Peyer's patch (tissue), 4 donors: Measurements from ENCODE around the gene TMEM184C. TPM values are rescaled to one million over a fixed set of nuclear protein-coding genes. Genes with fewer than 3 reads are reported as not detected.

Experiments
- DNase-seq, 3 donors: peaks; one replicate each; pipeline ENCODE4 v3.0.0-alpha.2; 2017 to 2019
- H3K27ac ChIP-seq, 4 donors: fragments of 200-600 bp; sonication (generic); one replicate each; pipeline ENCODE4 v1.5.1; 2016 to 2019
- H3K27me3 ChIP-seq, 2 donors: fragments of 200-600 bp; sonication (generic); one replicate each; pipeline ENCODE4 v1.5.1; 2019
- H3K36me3 ChIP-seq, 3 donors: fragments of 200-600 bp; sonication (generic); one replicate each; pipeline ENCODE4 v1.5.1; 2016 to 2019
- H3K4me1 ChIP-seq, 4 donors: fragments of 200-600 bp; sonication (generic); one replicate each; pipeline ENCODE4 v1.5.1; 2016 to 2019
- H3K4me3 ChIP-seq, 4 donors: fragments of 200-600 bp; sonication (generic); 1 replicate in 3 of 4; 2 replicates in 1 of 4; pipeline ENCODE4 v1.5.1; 2016 to 2019; ENCODE audit warnings: mild to moderate bottlenecking in 1 of 4
- H3K9me3 ChIP-seq, 4 donors: fragments of 200-600 bp; sonication (generic); one replicate each; pipeline ENCODE4 v1.5.1; 2016 to 2019; ENCODE audit warnings: mild to moderate bottlenecking in 1 of 4
- POLR2A ChIP-seq, 2 donors: fragments of 450-650 bp; IDR thresholded peaks; one replicate each; pipeline ENCODE4 v1.5.1; 2017; ENCODE audit warnings: antibody characterized with exemption in 2 of 2, mild to moderate bottlenecking in 2 of 2, moderate library complexity in 2 of 2
- total RNA-seq, 4 donors: library from RNA; depleted of rRNA; stranded (reverse); fragments of >200 nt; gene quantifications; one replicate each; pipeline ENCODE4 v1.1.0, GENCODE V29; 2016
- TF ChIP-seq, protein P1 (sequence below), 6 experiments: fragments of 450-650 bp in 4 of 6; fragments of 200-600 bp in 2 of 6; sonication (generic) in 1 of 6; IDR thresholded peaks; one replicate each; pipeline ENCODE4 v1.5.1; 2017 to 2019; ENCODE audit warnings: antibody characterized with exemption in 6 of 6, mild to moderate bottlenecking in 3 of 6, moderate library complexity in 1 of 6

The TMEM184C gene
- total RNA-seq, 4 donors from 2014 or later, result 23.7 to 38.0 (median 27.9) TPM

- DNase-seq, result no peak
- Histone ChIP-seq H3K4me3 (no peak overlapping the region), H3K36me3 (peaks cover 0 to 27% (median 0%) of the 10 kb centered on the region in 3 donors), H3K27ac (no peak overlapping the region), H3K9me3 (no peaks in the 10 kb centered on the region), H3K27me3 (no peaks in the 10 kb centered on the region), H3K4me1 (no peaks in the 10 kb centered on the region)
- TF ChIP-seq, protein P1, sequence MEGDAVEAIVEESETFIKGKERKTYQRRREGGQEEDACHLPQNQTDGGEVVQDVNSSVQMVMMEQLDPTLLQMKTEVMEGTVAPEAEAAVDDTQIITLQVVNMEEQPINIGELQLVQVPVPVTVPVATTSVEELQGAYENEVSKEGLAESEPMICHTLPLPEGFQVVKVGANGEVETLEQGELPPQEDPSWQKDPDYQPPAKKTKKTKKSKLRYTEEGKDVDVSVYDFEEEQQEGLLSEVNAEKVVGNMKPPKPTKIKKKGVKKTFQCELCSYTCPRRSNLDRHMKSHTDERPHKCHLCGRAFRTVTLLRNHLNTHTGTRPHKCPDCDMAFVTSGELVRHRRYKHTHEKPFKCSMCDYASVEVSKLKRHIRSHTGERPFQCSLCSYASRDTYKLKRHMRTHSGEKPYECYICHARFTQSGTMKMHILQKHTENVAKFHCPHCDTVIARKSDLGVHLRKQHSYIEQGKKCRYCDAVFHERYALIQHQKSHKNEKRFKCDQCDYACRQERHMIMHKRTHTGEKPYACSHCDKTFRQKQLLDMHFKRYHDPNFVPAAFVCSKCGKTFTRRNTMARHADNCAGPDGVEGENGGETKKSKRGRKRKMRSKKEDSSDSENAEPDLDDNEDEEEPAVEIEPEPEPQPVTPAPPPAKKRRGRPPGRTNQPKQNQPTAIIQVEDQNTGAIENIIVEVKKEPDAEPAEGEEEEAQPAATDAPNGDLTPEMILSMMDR (IDR thresholded peaks at IDR 0.05), result no peak
- no peak for TF ChIP-seq POLR2A (IDR thresholded peaks at IDR 0.05)
These were observed 57.3 kb downstream of the TMEM184C start for GRCh38 chr4:147674496-147674895.

DNA sequence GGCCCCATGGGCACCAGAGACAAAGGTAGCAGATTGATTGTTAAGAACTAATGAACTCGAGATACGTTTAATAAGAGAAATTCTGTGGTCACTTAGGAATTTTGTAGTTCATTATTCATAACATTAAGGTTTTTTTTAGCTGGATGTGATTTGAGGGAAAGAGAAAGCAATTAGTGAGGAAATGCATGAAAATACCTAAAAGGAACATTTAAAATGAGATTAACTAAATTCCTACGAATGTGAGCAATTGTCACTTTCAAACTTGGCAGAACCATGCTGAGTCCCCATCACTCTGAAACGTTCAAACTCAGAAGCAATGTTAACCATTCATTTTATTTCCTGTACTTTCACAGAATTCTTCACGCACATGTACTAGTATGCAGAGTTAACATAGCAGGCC, 60.9 kb downstream of the TMEM184C start:
- H3K9me3 ChIP-seq, result no peaks in the 10 kb centered on the region
- TF ChIP-seq POLR2A (IDR thresholded peaks at IDR 0.05), result no peak
- TF ChIP-seq, protein P1 (IDR thresholded peaks at IDR 0.05), result no peak
- H3K27me3 ChIP-seq, result no peaks in the 10 kb centered on the region
- DNase-seq, result no peak
- H3K4me3 ChIP-seq, result no peak overlapping the region
- H3K36me3 ChIP-seq, result peaks cover 0 to 16% (median 0%) of the 10 kb centered on the region in 3 donors
- no peak overlapping the region for H3K27ac ChIP-seq
- peaks cover 0 to 8% (median 0%) of the 10 kb centered on the region in 4 donors for H3K4me1 ChIP-seq

GRCh38 chr4:147678796-147679549, 61.8 kb downstream of the TMEM184C start:
- peaks cover 0 to 16% (median 0%) of the 10 kb centered on the region in 3 donors for H3K36me3 ChIP-seq
- no peak overlapping the region for H3K4me3 ChIP-seq
- H3K4me1 ChIP-seq, result peaks cover 0 to 8% (median 0%) of the 10 kb centered on the region in 4 donors
- TF ChIP-seq POLR2A (IDR thresholded peaks at IDR 0.05), result no peak
- TF ChIP-seq, protein P1 (IDR thresholded peaks at IDR 0.05), result no peak
- H3K27me3 ChIP-seq, result no peaks in the 10 kb centered on the region
- no peak overlapping the region for H3K27ac ChIP-seq
- DNase-seq, result no peak
- H3K9me3 ChIP-seq, result no peaks in the 10 kb centered on the region

DNA sequence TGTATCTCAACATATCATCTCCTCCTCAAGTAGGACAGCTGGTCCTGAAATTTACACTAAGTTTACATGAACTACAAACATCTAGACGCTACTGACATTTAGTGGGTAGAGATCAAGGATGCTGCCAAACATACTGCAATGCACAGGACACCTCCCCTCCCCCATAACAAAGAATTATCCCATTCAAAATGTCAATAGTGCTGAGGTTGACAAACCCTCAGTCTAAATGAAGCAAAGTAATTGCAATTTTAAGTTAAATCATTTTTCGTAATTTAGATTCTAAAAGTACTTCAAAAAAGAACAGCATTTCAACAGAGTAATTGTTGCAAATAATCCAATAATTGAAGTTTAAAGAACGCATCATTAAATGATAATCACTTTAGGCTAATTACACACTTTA, 65.6 kb downstream of the TMEM184C start:
- H3K4me1 ChIP-seq, result peaks cover 0 to 8% (median 0%) of the 10 kb centered on the region in 4 donors
- H3K4me3 ChIP-seq, result peak overlapping the region in 2 of 4 donors; percentile 80
- no peaks in the 10 kb centered on the region for H3K27me3 ChIP-seq
- H3K36me3 ChIP-seq, result peaks cover 0 to 16% (median 0%) of the 10 kb centered on the region in 3 donors
- no peaks in the 10 kb centered on the region for H3K9me3 ChIP-seq
- no peak overlapping the region for H3K27ac ChIP-seq
- TF ChIP-seq, protein P1 (IDR thresholded peaks at IDR 0.05), result no peak
- no peak for TF ChIP-seq POLR2A (IDR thresholded peaks at IDR 0.05)
- no peak for DNase-seq

- Histone ChIP-seq H3K4me3 (peak overlapping the region; percentile 65 to 80 (median 76)), H3K27me3 (no peaks in the 10 kb centered on the region), H3K4me1 (peaks cover 0 to 8% (median 0%) of the 10 kb centered on the region in 4 donors), H3K27ac (peak overlapping the region; percentile 80 to 87 (median 86)), H3K9me3 (no peaks in the 10 kb centered on the region), H3K36me3 (peaks cover 0 to 12% (median 0%) of the 10 kb centered on the region in 3 donors)
- TF ChIP-seq POLR2A (IDR thresholded peaks at IDR 0.05), result no peak
- TF ChIP-seq, protein P1 (IDR thresholded peaks at IDR 0.05), result no peak
- DNase-seq, result no peak
These were observed 66.0 kb downstream of the TMEM184C start for GRCh38 chr4:147683188-147683591.
